ENCODE measurements around the gene C4BPB.

C4BPB gene

DNA sequence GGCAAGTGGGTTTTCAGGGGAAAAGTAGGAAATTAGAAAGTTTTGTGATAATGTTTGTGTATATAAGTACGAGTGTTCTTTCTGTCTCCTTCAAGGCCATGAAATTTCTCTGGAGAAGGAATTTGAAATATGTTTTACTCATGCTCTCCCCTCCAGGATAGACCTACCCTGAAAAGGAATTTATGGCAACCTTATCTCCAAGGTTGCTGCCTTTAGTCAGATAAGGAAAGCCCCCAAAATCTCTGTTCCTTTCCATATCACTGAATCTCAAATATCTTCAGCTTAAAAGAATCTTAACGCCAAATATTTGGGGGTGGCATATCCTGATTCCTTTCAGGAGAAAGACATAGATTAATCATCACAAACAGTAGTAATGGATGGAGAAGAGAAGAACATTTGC is 499 bp upstream of the C4BPB start:
- DNase-seq, result no peak

DNA sequence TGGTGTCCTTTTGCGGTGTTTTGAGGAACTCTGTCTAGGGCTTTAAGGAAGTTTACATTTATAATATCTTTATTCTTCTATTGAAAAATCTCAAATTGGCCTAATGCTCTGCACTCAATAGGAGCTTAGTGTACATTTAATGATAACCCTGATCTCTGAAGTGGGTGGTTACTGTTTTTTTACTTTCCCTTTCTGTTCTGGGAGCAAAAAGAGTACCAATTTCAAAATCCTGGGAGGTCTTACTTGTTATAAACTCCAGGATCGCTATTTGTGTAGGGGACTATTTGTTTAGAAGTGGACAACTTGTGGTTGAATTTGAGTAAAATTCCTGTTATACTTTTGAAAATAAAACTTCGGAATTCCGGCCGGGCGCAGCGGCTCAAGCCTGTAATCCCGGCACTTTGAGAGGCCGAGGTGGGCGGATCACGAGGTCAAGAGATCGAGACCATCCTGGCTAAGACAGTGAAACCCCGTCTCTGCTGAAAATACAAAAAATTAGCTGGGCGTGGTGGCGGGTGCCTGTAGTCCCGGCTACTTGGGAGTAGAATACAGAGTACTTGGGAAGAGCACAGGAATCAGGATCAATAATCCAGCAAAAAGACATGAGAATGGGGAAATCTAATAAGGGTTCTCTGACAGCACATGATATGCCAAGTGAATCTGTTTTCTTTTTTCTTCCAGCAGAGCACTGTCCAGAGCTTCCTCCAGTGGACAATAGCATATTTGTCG is 1.1 kb downstream of the C4BPB start:
- DNase-seq, result no peak

DNA sequence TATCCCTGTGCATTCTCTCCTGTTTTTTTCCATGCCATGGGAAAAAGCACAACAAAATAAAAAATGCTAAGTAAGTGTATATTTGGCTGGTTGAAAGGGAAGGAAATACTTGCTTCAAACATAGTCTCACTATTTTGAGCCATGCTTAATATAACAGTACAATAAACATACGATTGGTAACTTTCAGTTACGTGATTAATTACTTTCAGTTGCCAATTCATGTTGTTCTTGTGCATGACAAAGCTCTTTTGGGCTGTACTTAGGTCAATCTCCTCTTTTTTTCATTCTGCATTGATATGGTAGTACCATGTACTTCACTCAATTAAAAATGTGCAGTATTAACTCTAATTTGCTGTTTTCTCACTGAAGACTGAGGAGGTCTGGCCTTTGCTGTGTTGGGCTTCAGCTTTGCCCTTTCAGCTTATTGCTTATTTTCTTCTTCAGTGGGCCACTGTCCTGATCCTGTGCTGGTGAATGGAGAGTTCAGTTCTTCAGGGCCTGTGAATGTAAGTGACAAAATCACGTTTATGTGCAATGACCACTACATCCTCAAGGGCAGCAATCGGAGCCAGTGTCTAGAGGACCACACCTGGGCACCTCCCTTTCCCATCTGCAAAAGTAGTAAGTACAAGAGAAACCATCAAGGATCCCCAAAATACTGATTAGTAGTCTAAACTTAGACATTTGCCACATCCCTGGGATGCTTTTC is 2.7 kb downstream of the C4BPB start:
- DNase-seq, result no peak

- no peak for DNase-seq
Measured at GRCh38 chr1:207093944-207094343, 5.3 kb downstream of the C4BPB start.

- DNase-seq, result no peak
Measured at GRCh38 chr1:207097871-207098324, 9.2 kb downstream of the C4BPB start.

DNA sequence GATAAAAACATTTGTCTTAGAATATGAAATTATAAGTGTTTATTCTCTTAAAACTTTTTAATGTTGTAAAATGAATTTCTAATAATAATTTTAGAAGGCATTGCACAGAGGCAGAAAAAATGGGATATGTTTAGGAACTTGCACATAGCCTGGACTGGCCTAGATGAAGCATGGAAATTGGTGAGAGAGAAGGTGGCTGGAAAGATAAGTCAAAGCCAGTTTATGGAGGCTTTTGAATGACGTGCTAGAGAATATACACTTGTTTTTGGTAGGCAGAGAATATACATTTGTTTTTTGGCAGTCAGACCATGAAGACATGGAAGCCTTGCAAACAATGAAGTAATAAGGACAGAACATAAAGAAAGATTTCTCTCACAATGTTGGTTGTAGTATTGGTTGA is 13.1 kb downstream of the C4BPB start:
- no peak for DNase-seq

DNA sequence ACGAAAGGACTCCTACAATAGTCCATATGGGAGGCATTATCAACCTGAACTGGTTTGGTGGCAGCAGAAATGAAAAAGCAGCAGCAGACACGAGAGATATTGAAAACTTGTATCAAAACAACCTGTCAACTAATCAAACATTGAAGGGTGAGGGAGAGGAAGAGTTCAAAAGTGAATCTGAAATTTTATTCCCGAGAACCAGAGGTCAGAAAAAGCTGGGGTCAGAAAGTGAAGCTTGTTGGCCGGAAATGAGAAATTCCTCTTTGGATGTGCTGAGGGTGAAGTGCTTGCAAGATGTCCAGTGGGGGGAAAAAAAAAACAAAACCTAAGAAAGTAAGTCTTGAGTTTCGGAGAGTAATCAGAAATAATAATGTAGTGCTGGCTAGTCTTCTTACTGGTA is 13.5 kb downstream of the C4BPB start:
- DNase-seq, result no peak

- DNase-seq, result no peak
Measured at GRCh38 chr1:207102659-207103058, 14.0 kb downstream of the C4BPB start.

DNA sequence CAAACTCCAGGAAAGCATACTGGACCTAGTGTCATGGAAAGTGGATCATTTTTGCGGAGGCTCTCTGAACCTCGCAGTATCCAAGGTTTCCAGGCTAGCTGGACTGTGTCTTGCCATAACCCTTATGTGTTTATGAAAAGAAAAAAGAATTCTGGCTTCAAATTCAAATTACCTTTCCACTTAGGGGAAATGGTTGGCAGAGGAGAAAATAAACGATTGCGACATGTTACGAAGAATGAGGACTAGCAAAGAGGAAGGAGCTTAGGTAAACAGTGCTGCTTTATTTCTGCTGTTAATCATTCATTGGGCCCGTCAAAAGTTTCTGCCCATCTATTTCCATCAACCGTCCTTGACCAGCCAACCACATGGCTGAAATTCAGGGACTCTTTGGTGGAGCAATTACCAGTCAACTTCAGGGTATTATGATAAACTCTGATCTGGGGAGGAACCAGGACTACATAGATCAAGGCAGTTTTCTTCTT is 15.3 kb downstream of the C4BPB start, which contains the start of gene C4BPA:
C4BPA (plus strand) TSS at position 342 of the 482 bp plus-strand sequence. CDS start 8,793 bp downstream, outside the sequence.
- no peak for DNase-seq

DNA sequence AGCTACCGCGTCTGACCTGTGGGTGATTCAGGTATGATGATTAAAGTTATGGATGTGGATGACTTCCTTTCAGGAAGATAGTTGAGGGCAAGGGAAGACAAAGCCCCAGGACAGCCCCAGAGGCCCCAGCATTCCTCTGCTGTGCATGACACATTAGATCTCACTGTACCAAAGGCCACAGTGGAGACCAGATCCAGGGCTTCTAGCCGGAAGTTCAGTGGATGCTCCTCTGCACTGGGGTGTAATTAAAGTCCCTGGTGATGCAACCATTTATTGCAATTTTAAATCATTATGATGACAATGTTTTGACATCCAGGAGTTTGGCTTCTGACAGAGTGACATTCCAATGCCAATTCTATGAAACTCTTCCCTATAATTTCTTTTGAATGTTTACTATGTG is 20.3 kb downstream of the C4BPB start:
- DNase-seq, result no peak

- no peak for DNase-seq
Measured at GRCh38 chr1:207112616-207113296, 24.1 kb downstream of the C4BPB start.

DNA sequence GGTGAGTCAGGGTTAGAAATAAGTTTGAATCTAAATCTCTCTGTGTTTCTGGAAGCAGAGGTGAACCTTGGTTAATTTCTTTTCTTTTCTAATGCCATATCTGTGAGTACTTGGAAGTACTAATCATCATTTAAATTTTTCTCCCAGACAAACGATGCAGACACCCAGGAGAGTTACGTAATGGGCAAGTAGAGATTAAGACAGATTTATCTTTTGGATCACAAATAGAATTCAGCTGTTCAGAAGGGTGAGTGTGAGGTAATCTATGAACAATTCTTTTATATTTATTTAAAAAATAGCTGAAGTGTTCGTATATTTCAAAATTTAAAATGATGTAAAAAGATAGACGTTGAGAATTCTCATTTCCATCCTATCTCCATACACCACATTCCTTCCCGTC is 26.6 kb downstream of the C4BPB start:
- DNase-seq, result no peak

GRCh38 chr1:207124389-207124788 is 35.7 kb downstream of the C4BPB start:
- DNase-seq, result no peak

GRCh38 chr1:207128336-207128921 is 39.8 kb downstream of the C4BPB start:
- DNase-seq, result no peak

- DNase-seq, result no peak
Measured at GRCh38 chr1:207129053-207129452, 40.4 kb downstream of the C4BPB start.

DNA sequence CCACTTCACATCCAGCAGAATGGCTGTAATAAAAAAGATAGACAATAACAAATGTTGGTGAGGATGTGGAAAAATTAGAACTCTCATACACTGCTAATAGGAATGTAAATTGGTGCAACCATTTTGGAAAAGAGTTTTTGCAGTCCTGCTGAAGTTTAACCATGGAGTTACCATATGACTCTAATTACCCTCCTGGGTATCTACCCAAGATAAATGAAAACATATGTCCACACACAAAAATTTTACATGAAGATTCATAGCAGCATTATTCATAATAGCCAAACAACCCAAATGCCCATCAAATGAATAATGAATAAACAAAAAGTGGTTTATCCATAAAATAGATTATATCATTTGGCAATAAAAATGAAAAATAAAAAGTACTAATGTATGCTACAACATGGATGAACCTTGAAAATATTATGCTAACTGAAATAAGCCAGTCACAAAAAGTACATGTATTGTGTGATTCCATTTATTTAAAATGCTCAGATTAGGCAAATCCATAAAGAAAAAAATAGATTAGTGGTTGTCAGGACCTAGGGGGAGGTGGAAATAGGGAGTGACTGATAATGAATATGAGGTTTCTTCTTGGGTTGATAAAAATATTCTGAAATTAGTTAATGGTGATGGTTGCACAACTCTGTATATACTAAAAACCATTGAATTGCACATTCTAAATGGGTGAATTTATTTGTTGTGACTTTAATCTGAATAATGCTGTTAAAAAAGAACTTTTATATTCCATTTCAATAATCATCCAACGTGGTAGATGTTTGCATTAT is 41.8 kb downstream of the C4BPB start:
- no peak for DNase-seq

GRCh38 chr1:207131163-207131562 is 42.5 kb downstream of the C4BPB start:
- DNase-seq, result no peak

GRCh38 chr1:207134581-207134980 is 45.9 kb downstream of the C4BPB start:
- DNase-seq, result no peak

DNA sequence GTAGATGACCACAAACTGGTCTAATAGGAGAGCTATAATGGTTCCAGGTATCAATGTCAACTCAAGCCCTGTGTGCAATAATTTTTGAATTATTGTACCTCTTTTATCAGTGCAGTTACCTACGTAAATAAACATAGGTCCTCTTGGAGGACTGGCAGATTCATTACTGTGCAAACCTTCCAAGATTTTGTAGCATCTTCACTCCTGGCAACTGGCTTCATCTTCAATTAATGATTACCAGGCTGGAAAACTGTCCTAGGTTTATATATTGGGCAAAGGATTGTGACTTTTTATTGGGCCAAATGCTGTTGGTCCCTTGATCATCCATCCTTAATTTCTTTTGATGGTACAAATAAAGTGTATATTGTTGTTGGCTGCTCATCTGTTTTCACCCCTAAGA is 51.0 kb downstream of the C4BPB start:
- DNase-seq, result no peak

GRCh38 chr1:207140536-207140935 is 51.9 kb downstream of the C4BPB start:
- DNase-seq, result no peak

GRCh38 chr1:207145401-207146058 is 56.9 kb downstream of the C4BPB start:
- no peak for DNase-seq
